Esophagus (tissue), 2 donors: ENCODE results near the gene B4GALT1. TPM values are rescaled to one million over a fixed set of nuclear protein-coding genes. Genes with fewer than 3 reads are reported as not detected.

Experiments
- H3K27ac ChIP-seq, 2 donors: one replicate each; pipeline ENCODE4 v1.5.1; 2013; ENCODE audit warnings: low read depth in 2 of 2, mild to moderate bottlenecking in 2 of 2, inconsistent platforms in 1 of 2, low read length in 1 of 2, moderate library complexity in 1 of 2
- H3K27me3 ChIP-seq, 2 donors: one replicate each; pipeline ENCODE4 v1.6.1; 2013; ENCODE audit warnings: low read length in 2 of 2, control low read depth in 1 of 2, mild to moderate bottlenecking in 1 of 2; ENCODE audit not compliant: insufficient read depth in 2 of 2, control insufficient read depth in 1 of 2
- H3K36me3 ChIP-seq, 2 donors: one replicate each; pipeline ENCODE4 v1.6.1; 2013; ENCODE audit warnings: low read length in 1 of 2; ENCODE audit not compliant: control insufficient read depth in 2 of 2, insufficient read depth in 2 of 2
- H3K4me1 ChIP-seq, 2 donors: one replicate each; pipeline ENCODE4 v1.6.1; 2013; ENCODE audit warnings: low read length in 1 of 2; ENCODE audit not compliant: control insufficient read depth in 2 of 2, insufficient read depth in 2 of 2
- H3K4me3 ChIP-seq, 2 donors: one replicate each; pipeline ENCODE4 v1.5.1; 2013; ENCODE audit warnings: low read length in 2 of 2, mild to moderate bottlenecking in 2 of 2, low read depth in 1 of 2, moderate library complexity in 1 of 2
- H3K9me3 ChIP-seq, 2 donors: one replicate each; pipeline ENCODE4 v1.6.1; 2013; ENCODE audit warnings: mild to moderate bottlenecking in 2 of 2, low read depth in 1 of 2, low read length in 1 of 2, moderate library complexity in 1 of 2; ENCODE audit not compliant: control insufficient read depth in 2 of 2, insufficient read depth in 1 of 2
- WGBS, 2 donors: extraction: QIAGEN DNeasy Blood & Tissue Kit; methylation state at CpG; one replicate each; pipeline ENCODE4 v1.1.7; 2013; 5-methylcytosine and 5-hydroxymethylcytosine counted together
- polyA plus RNA-seq, 2 donors: library from polyadenylated mRNA; stranded (reverse); fragments of 200-250 nt; gene quantifications; one replicate each; pipeline ENCODE4 v1.2.3, GENCODE V29; 2013
- donor health status: healthy with polysubstance abuse.
- donor health status: Bipolar disorder and iron deficiency.

Gene B4GALT1
- polyA plus RNA-seq, 2 donors: 26.0 to 29.2 TPM

- Histone ChIP-seq H3K4me1 (peaks cover 0 to 4% of the 10 kb centered on the region in 2 donors), H3K27me3 (no peaks in the 10 kb centered on the region), H3K4me3 (no peak overlapping the region), H3K36me3 (no peaks in the 10 kb centered on the region), H3K9me3 (no peaks in the 10 kb centered on the region), H3K27ac (no peak overlapping the region)
- WGBS, 2 donors: 60 to 72% methylated on average over 5 of the region's 5 CpGs
Observed at GRCh38 chr9:33153666-33154065, 13.5 kb downstream of the B4GALT1 start.

GRCh38 chr9:33153001-33153400 is 14.1 kb downstream of the B4GALT1 start:
- Histone ChIP-seq H3K4me1 (no peaks in the 10 kb centered on the region), H3K36me3 (no peaks in the 10 kb centered on the region), H3K9me3 (no peaks in the 10 kb centered on the region), H3K27me3 (no peaks in the 10 kb centered on the region), H3K4me3 (no peak overlapping the region), H3K27ac (no peak overlapping the region)
- WGBS, 2 donors: 42 to 54% methylated on average over 2 of the region's 2 CpGs

GRCh38 chr9:33151601-33152000 is 15.5 kb downstream of the B4GALT1 start:
- WGBS, 2 donors: 79 to 81% methylated on average over 2 of the region's 2 CpGs
- Histone ChIP-seq H3K4me1 (no peaks in the 10 kb centered on the region), H3K36me3 (no peaks in the 10 kb centered on the region), H3K27ac (peak overlapping the region in 1 of 2 donors; percentile 50), H3K9me3 (no peaks in the 10 kb centered on the region), H3K4me3 (no peak overlapping the region), H3K27me3 (no peaks in the 10 kb centered on the region)

- no peaks in the 10 kb centered on the region for H3K9me3 ChIP-seq
- no peaks in the 10 kb centered on the region for H3K27me3 ChIP-seq
- no peaks in the 10 kb centered on the region for H3K36me3 ChIP-seq
- H3K27ac ChIP-seq: peak overlapping the region; percentile 50 to 63
- H3K4me3 ChIP-seq: no peak overlapping the region
- 44 to 45% methylated on average over 5 of the region's 5 CpGs for WGBS, 2 donors
- no peaks in the 10 kb centered on the region for H3K4me1 ChIP-seq
Observed at GRCh38 chr9:33151007-33151557, 16.1 kb downstream of the B4GALT1 start.

GRCh38 chr9:33148367-33149014 is 18.6 kb downstream of the B4GALT1 start:
- H3K4me1 ChIP-seq: no peaks in the 10 kb centered on the region
- H3K9me3 ChIP-seq: no peaks in the 10 kb centered on the region
- no peak overlapping the region for H3K4me3 ChIP-seq
- no peak overlapping the region for H3K27ac ChIP-seq
- no peaks in the 10 kb centered on the region for H3K36me3 ChIP-seq
- WGBS, 2 donors: 38 to 41% methylated on average over 4 of the region's 4 CpGs
- H3K27me3 ChIP-seq: no peaks in the 10 kb centered on the region

GRCh38 chr9:33147416-33148169 is 19.5 kb downstream of the B4GALT1 start:
- no peaks in the 10 kb centered on the region for H3K36me3 ChIP-seq
- H3K9me3 ChIP-seq: no peaks in the 10 kb centered on the region
- no peak overlapping the region for H3K27ac ChIP-seq
- no peaks in the 10 kb centered on the region for H3K27me3 ChIP-seq
- H3K4me1 ChIP-seq: peaks cover 0 to 2% of the 10 kb centered on the region in 2 donors
- WGBS, 2 donors: 75 to 84% methylated on average over 7 of the region's 7 CpGs
- no peak overlapping the region for H3K4me3 ChIP-seq

GRCh38 chr9:33146298-33146697 is 20.8 kb downstream of the B4GALT1 start:
- H3K36me3 ChIP-seq: no peaks in the 10 kb centered on the region
- no peaks in the 10 kb centered on the region for H3K27me3 ChIP-seq
- no peaks in the 10 kb centered on the region for H3K9me3 ChIP-seq
- WGBS, 2 donors: 97 to 99% methylated on average over 2 of the region's 2 CpGs
- no peak overlapping the region for H3K27ac ChIP-seq
- H3K4me3 ChIP-seq: no peak overlapping the region
- peaks cover 0 to 6% of the 10 kb centered on the region in 2 donors for H3K4me1 ChIP-seq

GRCh38 chr9:33144551-33144950 is 22.6 kb downstream of the B4GALT1 start:
- no peak overlapping the region for H3K27ac ChIP-seq

GRCh38 chr9:33143241-33143661 is 23.9 kb downstream of the B4GALT1 start:
- Histone ChIP-seq H3K27ac (no peak overlapping the region), H3K9me3 (no peaks in the 10 kb centered on the region), H3K36me3 (no peaks in the 10 kb centered on the region), H3K4me1 (peaks cover 5 to 25% of the 10 kb centered on the region in 2 donors), H3K27me3 (no peaks in the 10 kb centered on the region), H3K4me3 (no peak overlapping the region)
- 82 to 86% methylated on average over 2 of the region's 2 CpGs for WGBS, 2 donors

More at GRCh38 chr9:33144551-33144950, 22.6 kb downstream of the B4GALT1 start:
- H3K9me3 ChIP-seq: no peaks in the 10 kb centered on the region
- no peak overlapping the region for H3K4me3 ChIP-seq
- 70 to 77% methylated on average over 3 of the region's 3 CpGs for WGBS, 2 donors
- H3K27me3 ChIP-seq: no peaks in the 10 kb centered on the region
- peaks cover 5 to 17% of the 10 kb centered on the region in 2 donors for H3K4me1 ChIP-seq
- no peaks in the 10 kb centered on the region for H3K36me3 ChIP-seq
